Mesenteric fat pad (tissue), 1 donor: ENCODE data around the gene CYP1B1. TPM values are rescaled to one million over a fixed set of nuclear protein-coding genes. Genes with fewer than 3 reads are reported as not detected.
"Not testable (repeated sequence)": the region's sequence is repeated elsewhere in the genome, so short reads cannot be mapped to it uniquely, and the experiment has no call there.

Experiments used
- DNase-seq: peaks from one replicate; pipeline ENCODE4 v3.0.0-alpha.2; 2020; ENCODE audit warnings: low spot score
- long read RNA-seq: library from polyadenylated mRNA; unstranded; transcript quantifications from one replicate; pipeline ENCODE4 v2.0.0, GENCODE V29; 2020
- total RNA-seq: library from RNA; stranded (reverse); fragmentation: NEBNext Ultra II Directional; extraction: Animal tissue kit (Norgen Biotek cat#: 25700); gene quantifications from one replicate; pipeline ENCODE4 v1.2.1, GENCODE V29; 2021
- donor health status: DM: yes; HTN: yes; CAD: no.

The CYP1B1 gene
- total RNA-seq, result 113 TPM
- long read RNA-seq, full-length matches to known transcripts, result 618 of 755 reads
- long read RNA-seq, partial matches to known transcripts, result 71 of 755 reads
- long read RNA-seq, other reads (novel, unspliced or antisense), result 66 of 755 reads

GRCh38 chr2:38075507-38076151 is at the start of gene CYP1B1:
TSS of gene CYP1B1 (minus strand) at chr2:38076151. CDS start at chr2:38075388, 763 bp downstream.
- DNase-seq, result no peak

GRCh38 chr2:38125007-38125406 is 49.1 kb upstream of the CYP1B1 start:
- DNase-seq, result no peak

GRCh38 chr2:38123911-38124310 is 48.0 kb upstream of the CYP1B1 start:
- no peak for DNase-seq

GRCh38 chr2:38122344-38122743 is 46.4 kb upstream of the CYP1B1 start:
- DNase-seq, result no peak

GRCh38 chr2:38121481-38121880 is 45.5 kb upstream of the CYP1B1 start:
- no peak for DNase-seq

GRCh38 chr2:38120829-38121228 is 44.9 kb upstream of the CYP1B1 start:
- no peak for DNase-seq

GRCh38 chr2:38120264-38120592 is 44.3 kb upstream of the CYP1B1 start:
- no peak for DNase-seq

GRCh38 chr2:38116762-38117161 is 40.8 kb upstream of the CYP1B1 start:
- no peak for DNase-seq

- no peak for DNase-seq
These were observed 39.5 kb upstream of the CYP1B1 start for GRCh38 chr2:38115216-38116032.

- no peak for DNase-seq
These were observed 38.2 kb upstream of the CYP1B1 start for GRCh38 chr2:38113981-38114708.

GRCh38 chr2:38113051-38113450 is 37.1 kb upstream of the CYP1B1 start:
- DNase-seq, result no peak

- DNase-seq, result not testable (repeated sequence)
These were observed 35.4 kb upstream of the CYP1B1 start for GRCh38 chr2:38111350-38111749.

- no peak for DNase-seq
These were observed 33.8 kb upstream of the CYP1B1 start for GRCh38 chr2:38109732-38110181.

GRCh38 chr2:38108907-38109731 is 33.2 kb upstream of the CYP1B1 start:
- no peak for DNase-seq

- no peak for DNase-seq
These were observed 31.9 kb upstream of the CYP1B1 start for GRCh38 chr2:38107738-38108410.

- DNase-seq, result no peak
These were observed 30.6 kb upstream of the CYP1B1 start for GRCh38 chr2:38106405-38107094.

GRCh38 chr2:38105922-38106321 is 30.0 kb upstream of the CYP1B1 start:
- DNase-seq, result no peak

GRCh38 chr2:38104598-38104997 is 28.6 kb upstream of the CYP1B1 start:
- DNase-seq, result no peak

- no peak for DNase-seq
These were observed 24.4 kb upstream of the CYP1B1 start for GRCh38 chr2:38100328-38100727.
